Stimulated activated CD4-positive, alpha-beta T cell treated with anti-CD3 and anti-CD28 coated beads, Interleukin-4, amount 100 ng/mL, for 4 hours (primary cell): ENCODE measurements around the gene SEC31B.

Experiments
- DNase-seq, 2 experiments: peaks; one replicate each; pipeline ENCODE4 v3.0.0-alpha.2; 2020

Gene SEC31B

GRCh38 chr10:100528921-100529474 is 9.3 kb upstream of the SEC31B start:
- DNase-seq: no peak

GRCh38 chr10:100528123-100528886 is 8.6 kb upstream of the SEC31B start:
- no peak for DNase-seq

GRCh38 chr10:100524638-100525037 is 5.0 kb upstream of the SEC31B start:
- no peak for DNase-seq

GRCh38 chr10:100524206-100524605 is 4.5 kb upstream of the SEC31B start:
- DNase-seq: no peak

- DNase-seq: no peak
Measured at GRCh38 chr10:100522945-100523344, 3.3 kb upstream of the SEC31B start.

- DNase-seq: no peak
Measured at GRCh38 chr10:100522107-100522801, 2.6 kb upstream of the SEC31B start.

GRCh38 chr10:100520811-100521210 is 1.1 kb upstream of the SEC31B start:
- no peak for DNase-seq

GRCh38 chr10:100518761-100519241 is 860 bp downstream of the SEC31B start:
- DNase-seq: peak; percentile 46 to 56

GRCh38 chr10:100516847-100517246 is 2.8 kb downstream of the SEC31B start:
- DNase-seq: no peak

- no peak for DNase-seq
Measured at GRCh38 chr10:100515612-100516011, 4.0 kb downstream of the SEC31B start.

- peak in 1 of 2 experiments; percentile 75 for DNase-seq
Measured at GRCh38 chr10:100510533-100511308, 8.9 kb downstream of the SEC31B start.

GRCh38 chr10:100509241-100509840 is 10.3 kb downstream of the SEC31B start:
- DNase-seq: peak in 1 of 2 experiments; percentile 73

GRCh38 chr10:100508691-100509150 is 10.9 kb downstream of the SEC31B start:
- peak in 1 of 2 experiments; percentile 43 for DNase-seq

GRCh38 chr10:100508266-100508665 is 11.4 kb downstream of the SEC31B start:
- DNase-seq: no peak

GRCh38 chr10:100507357-100507732 is 12.3 kb downstream of the SEC31B start:
- DNase-seq: no peak

GRCh38 chr10:100506596-100507356 is 12.9 kb downstream of the SEC31B start:
- DNase-seq: no peak

GRCh38 chr10:100505164-100505563 is 14.5 kb downstream of the SEC31B start:
- DNase-seq: no peak

GRCh38 chr10:100504096-100504495 is 15.6 kb downstream of the SEC31B start:
- no peak for DNase-seq

GRCh38 chr10:100502926-100503494 is 16.7 kb downstream of the SEC31B start:
- DNase-seq: no peak

- no peak for DNase-seq
Measured at GRCh38 chr10:100501423-100501822, 18.2 kb downstream of the SEC31B start.

- no peak for DNase-seq
Measured at GRCh38 chr10:100498059-100498458, 21.6 kb downstream of the SEC31B start.
